Measurements from ENCODE around the gene PJA2.
"Not testable (repeated sequence)": the region's sequence is repeated elsewhere in the genome, so short reads cannot be mapped to it uniquely, and the experiment has no call there.

The PJA2 gene

GRCh38 chr5:109409844-109410388 lies at the start of gene PJA2:
PJA2 (minus strand) TSS chr5:109409974; CDS start chr5:109383433, 26,541 bp downstream.
- DNase-seq: peak; percentile 94

DNA sequence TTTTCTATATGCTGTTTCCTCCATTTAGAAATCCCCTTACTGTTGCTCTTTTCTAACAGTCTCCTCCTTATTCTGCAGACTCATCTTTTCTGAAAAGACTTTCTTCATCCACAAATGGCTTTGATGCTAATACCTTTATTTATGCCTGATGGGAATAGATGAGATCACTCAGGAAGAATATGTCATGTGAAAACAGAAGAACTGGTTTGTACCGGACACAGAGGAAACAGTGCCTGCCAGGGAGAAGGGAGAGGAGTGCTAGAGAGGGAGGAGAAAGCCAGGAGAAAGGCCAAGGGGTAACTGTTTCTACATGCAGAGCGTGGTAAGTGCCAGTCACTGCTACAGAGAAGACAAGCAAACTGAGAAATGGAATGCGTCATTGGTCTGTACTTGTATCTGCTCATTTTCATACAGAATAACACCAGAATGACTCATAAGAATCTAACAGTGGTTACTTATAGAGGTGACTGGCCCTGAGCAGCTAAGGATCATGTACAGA lies 45.9 kb upstream of the PJA2 start:
- peak; percentile 41 for DNase-seq

- DNase-seq: no peak
Observed at GRCh38 chr5:109454731-109455505, 45.1 kb upstream of the PJA2 start.

DNA sequence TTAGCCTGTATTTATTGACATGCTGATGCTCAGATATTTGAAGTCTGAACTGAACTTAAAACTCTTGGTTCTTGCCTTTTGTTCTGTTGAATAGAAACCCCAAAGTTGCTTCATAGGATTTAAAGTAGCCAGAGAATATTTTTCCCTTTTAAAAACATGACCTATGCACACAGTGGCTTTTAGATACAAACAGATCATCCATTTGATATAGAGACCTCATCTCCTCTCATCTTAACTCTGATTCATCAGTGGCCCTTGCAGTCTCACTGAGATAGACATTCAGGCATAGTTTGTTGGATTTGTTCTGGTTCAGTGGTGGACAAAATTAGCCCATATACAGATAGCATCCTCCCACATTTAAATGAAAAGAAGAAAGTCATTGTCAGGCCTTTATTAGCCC lies 43.5 kb upstream of the PJA2 start:
- DNase-seq: no peak

GRCh38 chr5:109452661-109453060 lies 42.9 kb upstream of the PJA2 start:
- DNase-seq: no peak

DNA sequence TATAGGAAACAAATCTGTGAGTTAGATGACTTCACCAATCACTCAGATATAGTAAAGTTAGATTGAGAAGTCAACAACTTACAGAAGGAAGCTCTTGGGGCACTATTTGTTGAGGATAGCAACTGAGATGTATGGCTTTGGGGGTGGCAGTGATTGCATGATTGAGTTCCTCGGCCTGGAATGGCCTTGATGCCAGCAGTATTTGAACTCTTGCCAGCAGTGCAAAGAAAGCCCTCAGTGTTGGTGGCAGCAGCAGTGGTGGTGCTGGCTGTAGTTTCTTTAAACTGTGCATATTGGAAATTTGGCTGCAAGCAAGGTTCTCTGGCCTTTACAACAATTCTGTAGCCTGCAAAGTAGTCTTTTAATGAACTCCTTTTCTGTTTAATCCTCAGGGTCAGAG lies 41.4 kb upstream of the PJA2 start:
- no peak for DNase-seq

DNA sequence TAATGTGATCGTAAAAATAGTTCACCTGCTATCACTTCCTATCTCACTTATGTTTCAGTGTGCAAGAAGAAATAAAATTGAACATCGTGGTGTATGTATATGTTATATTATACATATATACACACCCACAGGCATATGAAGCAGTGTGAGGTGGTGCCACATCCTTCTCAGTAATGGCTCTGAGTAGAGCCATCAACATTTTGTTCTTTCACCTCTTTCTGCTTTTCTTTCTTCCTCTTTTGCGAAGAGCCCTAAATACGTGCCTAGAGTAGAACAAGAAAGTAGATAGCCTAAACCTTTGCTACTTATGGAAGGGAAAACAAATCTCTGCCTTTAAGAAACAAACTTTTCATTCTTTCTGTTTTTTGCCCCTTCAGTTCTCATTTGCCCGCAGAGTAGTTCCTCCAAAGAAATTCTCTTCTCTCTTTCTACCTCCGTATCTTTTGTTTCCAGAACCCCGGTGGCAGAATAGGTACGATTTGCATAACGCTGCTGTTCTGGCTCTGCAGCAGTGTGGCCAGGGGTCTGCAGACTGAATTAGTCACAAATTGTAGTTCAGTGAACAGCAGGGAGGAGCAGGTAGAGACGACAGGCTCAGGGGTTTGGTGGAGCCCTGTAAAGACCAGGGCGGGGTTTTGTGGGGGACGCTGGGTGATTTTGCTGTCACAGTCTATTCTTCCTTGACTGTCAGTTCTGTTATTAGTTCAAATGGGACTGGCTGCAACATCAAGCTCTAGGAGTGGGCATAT lies 40.5 kb upstream of the PJA2 start:
- DNase-seq: no peak

DNA sequence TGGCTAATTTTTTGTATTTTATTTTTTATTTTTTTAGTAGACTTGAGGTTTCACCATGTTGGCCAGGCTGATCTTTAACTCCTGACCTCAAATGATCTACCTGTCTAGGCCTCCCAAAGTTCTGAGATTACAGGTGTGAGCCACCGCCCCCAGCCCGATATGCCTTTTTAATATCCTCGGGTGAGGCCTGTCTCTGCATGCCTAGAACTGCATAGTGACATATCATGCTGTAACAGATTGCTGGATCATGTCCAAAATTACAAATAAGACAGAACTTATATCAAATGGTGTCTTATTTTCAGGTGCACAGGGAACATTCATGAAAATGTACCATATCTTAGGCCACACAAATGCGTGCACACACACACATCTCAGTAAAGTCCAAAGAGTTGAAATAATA lies 39.1 kb upstream of the PJA2 start:
- DNase-seq: no peak

GRCh38 chr5:109439590-109439989 lies 29.8 kb upstream of the PJA2 start:
- no peak for DNase-seq

- no peak for DNase-seq
Observed at GRCh38 chr5:109426075-109426474, 16.3 kb upstream of the PJA2 start.

DNA sequence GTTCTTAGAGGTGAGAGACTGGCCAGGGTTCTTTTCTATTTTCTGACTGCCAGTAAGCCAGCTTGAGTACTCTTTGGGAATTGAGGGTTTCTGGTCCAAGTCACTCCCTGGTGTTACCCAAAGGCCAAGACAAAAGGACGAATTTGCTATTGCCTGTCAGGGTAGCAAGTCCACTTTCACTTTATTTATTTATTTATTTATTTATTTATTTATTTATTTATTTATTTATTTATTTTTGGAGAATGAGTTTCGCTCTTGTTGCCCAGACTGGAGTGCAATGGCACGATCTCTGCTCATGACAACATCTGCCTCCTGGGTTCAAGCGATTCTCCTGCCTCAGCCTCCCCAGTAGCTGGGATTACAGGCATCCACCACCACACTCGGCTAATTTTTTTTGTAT lies 15.7 kb upstream of the PJA2 start:
- DNase-seq: not testable (repeated sequence)

GRCh38 chr5:109421956-109422355 lies 12.2 kb upstream of the PJA2 start:
- DNase-seq: no peak

DNA sequence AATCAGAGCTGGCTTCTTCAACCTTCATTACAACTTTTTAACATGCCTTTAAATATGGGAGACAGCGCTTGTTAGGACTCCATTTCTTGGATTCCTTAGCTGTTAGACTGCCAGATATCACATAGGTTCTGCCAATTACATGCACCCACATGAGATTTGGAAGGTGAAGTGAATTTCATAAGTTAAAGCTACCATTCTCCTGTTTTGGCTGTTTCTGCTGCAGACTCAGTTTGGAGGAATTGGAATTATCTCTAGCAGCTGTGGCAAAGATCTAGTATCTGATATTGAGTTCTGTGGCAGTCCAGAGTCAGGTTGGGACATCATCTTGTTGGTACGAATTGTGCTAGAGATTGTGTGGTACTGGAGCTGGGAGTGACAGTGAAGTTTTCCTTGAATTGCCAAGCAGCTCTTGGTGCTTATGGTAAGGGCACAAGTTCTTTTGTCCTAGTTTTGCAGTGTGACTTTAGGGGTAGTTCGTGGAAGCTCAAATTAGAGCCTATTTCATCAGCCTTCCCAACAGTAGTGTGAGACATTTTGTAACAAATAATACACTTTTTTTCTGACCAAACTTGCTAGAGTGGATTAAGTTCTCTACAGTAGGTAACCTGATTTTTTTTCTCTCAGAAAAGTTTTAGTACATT lies 9.1 kb upstream of the PJA2 start:
- DNase-seq: no peak

GRCh38 chr5:109416882-109417281 lies 7.1 kb upstream of the PJA2 start:
- DNase-seq: no peak

- not testable (repeated sequence) for DNase-seq
Observed at GRCh38 chr5:109413921-109414461, 4.2 kb upstream of the PJA2 start.

DNA sequence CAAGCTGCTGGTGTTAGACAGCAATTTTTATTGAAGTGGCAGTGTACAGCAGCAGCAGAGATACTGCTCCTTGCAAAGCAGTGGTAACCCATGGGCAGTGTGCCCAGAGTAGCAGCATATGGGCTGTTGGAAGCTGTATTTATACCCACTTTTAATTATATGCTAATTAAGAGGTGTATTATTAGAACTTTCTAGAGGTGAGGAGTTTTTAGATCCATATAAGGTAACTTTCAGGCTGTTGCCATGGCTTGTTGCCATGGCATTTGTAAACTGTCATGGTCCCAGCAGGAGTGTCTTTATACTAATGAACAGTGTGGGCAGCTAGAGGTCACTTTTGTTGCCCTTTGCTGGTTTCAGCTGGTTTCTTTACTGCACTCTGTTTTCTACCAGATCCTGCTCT lies 3.7 kb upstream of the PJA2 start:
- DNase-seq: no peak

- no peak for DNase-seq
Observed at GRCh38 chr5:109412981-109413402, 3.2 kb upstream of the PJA2 start.

DNA sequence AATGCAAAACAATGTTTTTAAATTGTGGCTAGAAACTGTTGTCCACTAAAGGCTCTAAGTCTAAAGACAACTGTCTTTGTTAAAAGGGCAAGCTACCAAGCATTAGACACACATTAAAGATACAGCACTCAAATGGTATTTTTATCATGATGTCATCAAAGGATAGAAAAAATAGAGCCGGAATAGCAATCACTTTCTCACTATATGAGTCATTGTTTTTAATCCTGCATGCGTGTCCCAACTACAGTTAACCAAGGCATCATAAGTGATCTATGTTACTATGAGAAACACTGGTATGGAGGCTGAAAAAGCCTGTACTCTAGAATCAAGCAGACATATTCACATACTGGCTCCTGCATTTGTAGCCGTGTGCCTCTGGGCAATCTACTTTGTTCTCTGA lies 1.9 kb upstream of the PJA2 start:
- DNase-seq: no peak

GRCh38 chr5:109411149-109411514 lies 1.4 kb upstream of the PJA2 start:
- DNase-seq: no peak

DNA sequence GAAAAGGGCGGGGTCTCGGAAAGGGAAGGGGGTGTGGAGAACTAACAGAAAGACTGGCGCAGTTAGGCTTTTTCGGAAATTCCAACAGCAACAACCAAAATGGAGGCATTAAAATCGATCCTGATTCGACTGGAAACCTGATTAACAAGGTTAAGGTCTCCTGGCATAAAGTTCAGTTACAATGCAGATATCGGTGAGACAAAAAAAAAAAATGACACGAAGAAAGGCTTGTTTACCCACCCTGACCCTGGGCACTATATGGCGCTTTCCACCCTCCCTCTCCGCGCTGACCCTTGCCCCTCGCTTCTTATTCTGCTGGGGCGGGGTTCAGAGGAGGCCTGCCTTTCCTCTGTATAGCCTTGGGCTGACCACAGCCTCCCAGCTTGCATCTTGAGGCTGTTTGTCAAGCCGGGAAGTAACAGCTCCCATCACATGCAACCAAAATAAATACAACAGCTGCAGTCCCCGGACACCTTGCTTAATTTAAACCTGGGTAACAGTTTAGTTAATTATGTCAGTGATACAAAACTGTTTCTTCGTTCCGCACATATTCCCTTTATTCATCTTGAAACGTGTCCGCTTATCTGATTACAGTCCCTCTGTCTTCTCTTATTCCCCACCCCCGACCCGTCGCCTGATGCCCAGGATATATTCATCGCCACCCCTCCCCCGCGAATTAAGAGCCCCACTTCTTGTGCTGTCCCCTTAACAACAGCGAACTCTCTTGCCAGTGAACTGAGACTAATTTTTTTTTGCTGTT lies 795 bp upstream of the PJA2 start:
- DNase-seq: no peak

GRCh38 chr5:109408991-109409843 lies 557 bp downstream of the PJA2 start:
- DNase-seq: no peak

All from DMS153 (cell line).